IMR-90 (cell line): Measurements from ENCODE around the gene ZDHHC4. TPM values are rescaled to one million over a fixed set of nuclear protein-coding genes. Genes with fewer than 3 reads are reported as not detected.

Experiments
- ATAC-seq: fragments of 200-7000 bp; cut with Tn5 transposase; 2 replicates; pipeline ENCODE4 v1.9.1; 2020; ENCODE audit warnings: low read depth, mild to moderate bottlenecking, moderate library complexity
- BruUV-seq: library from RNA; stranded (reverse); fragments of 400-500 nt; replicated peaks from 2 replicates; lab custom pipeline; 2021; lab: Mats Ljungman, UMichigan
- CTCF ChIA-PET: fragments of 300-600 bp; formaldehyde crosslinking; extraction: SDS; loops from one replicate; lab custom pipeline; 2021; ENCODE audit warnings: antibody characterized with exemption; lab: Yijun Ruan, JAX
- POLR2A ChIA-PET: fragments of 300-600 bp; sonication (Branson Sonifier 250); formaldehyde crosslinking; loops from one replicate; lab custom pipeline; 2022; ENCODE audit warnings: antibody characterized with exemption; ENCODE audit not compliant: unreplicated experiment; lab: Charles Lee
- DNase-seq: peaks from one replicate; pipeline ENCODE4 v3.0.0; 2013
- H2AFZ ChIP-seq: replicated peaks from 2 replicates; pipeline ENCODE3; 2013; ENCODE audit warnings: low read length, mild to moderate bottlenecking; ENCODE audit not compliant: poor library complexity
- H2AK5ac ChIP-seq: 2 replicates; pipeline ENCODE4 v1.6.1; 2013; ENCODE audit warnings: low read depth, low read length, inconsistent platforms
- H2AK9ac ChIP-seq: replicated peaks from 2 replicates; pipeline ENCODE3; 2013; ENCODE audit warnings: mild to moderate bottlenecking, low read depth, low read length, moderate library complexity; ENCODE audit not compliant: poor library complexity
- H2BK120ac ChIP-seq: 2 replicates; pipeline ENCODE4 v1.6.1; 2013; ENCODE audit warnings: low read depth, low read length, inconsistent platforms
- H2BK15ac ChIP-seq: 3 replicates; pipeline ENCODE4 v1.6.1; 2013; ENCODE audit warnings: low read depth, low read length, inconsistent platforms
- H2BK20ac ChIP-seq: 2 replicates; pipeline ENCODE4 v1.6.1; 2013; ENCODE audit warnings: low read depth, mild to moderate bottlenecking, inconsistent platforms, low read length, moderate library complexity
- H2BK5ac ChIP-seq: 2 replicates; pipeline ENCODE4 v1.6.1; 2013; ENCODE audit warnings: mild to moderate bottlenecking, low read depth, low read length, inconsistent platforms; ENCODE audit not compliant: poor library complexity, severe bottlenecking
- H3K14ac ChIP-seq: replicated peaks from 2 replicates; pipeline ENCODE4 v1.6.1; 2013; ENCODE audit warnings: low read depth, low read length, inconsistent platforms
- H3K18ac ChIP-seq: 2 replicates; pipeline ENCODE4 v1.6.1; 2013; ENCODE audit warnings: low read depth, low read length, control low read depth
- H3K23ac ChIP-seq: 2 replicates; pipeline ENCODE4 v1.6.1; 2013; ENCODE audit warnings: low read depth, low read length, inconsistent platforms
- H3K27ac ChIP-seq: 2 replicates; pipeline ENCODE4 v1.5.1; 2013; ENCODE audit warnings: mild to moderate bottlenecking, control low read depth, low read length; ENCODE audit not compliant: insufficient read depth
- H3K27me3 ChIP-seq: 2 replicates; pipeline ENCODE4 v1.6.1; 2013; ENCODE audit warnings: low read length; ENCODE audit not compliant: control insufficient read depth, insufficient read depth
- H3K36me3 ChIP-seq: 2 replicates; pipeline ENCODE4 v1.6.1; 2013; ENCODE audit warnings: low read length, mixed read lengths; ENCODE audit not compliant: control insufficient read depth, insufficient read depth
- H3K4ac ChIP-seq: 2 replicates; pipeline ENCODE4 v1.6.1; 2013; ENCODE audit warnings: low read depth, low read length, inconsistent platforms
- H3K4me1 ChIP-seq: 2 replicates; pipeline ENCODE4 v1.6.1; 2013; ENCODE audit warnings: low read length, mixed read lengths; ENCODE audit not compliant: control insufficient read depth, insufficient read depth
- H3K4me2 ChIP-seq: 2 replicates; pipeline ENCODE4 v1.6.1; 2013; ENCODE audit warnings: low read depth, mild to moderate bottlenecking, control low read depth, low read length, moderate library complexity
- H3K4me3 ChIP-seq: 2 replicates; pipeline ENCODE4 v1.5.1; 2013; ENCODE audit warnings: low read depth, mild to moderate bottlenecking, control low read depth, low read length, moderate library complexity; ENCODE audit not compliant: insufficient read depth
- H3K56ac ChIP-seq: 2 replicates; pipeline ENCODE4 v1.6.1; 2013; ENCODE audit warnings: low read length, inconsistent platforms; ENCODE audit not compliant: insufficient read depth; ENCODE audit errors: extremely low read depth
- H3K79me1 ChIP-seq, 2 experiments: 2 replicates each; pipeline ENCODE4 v1.6.1; 2013; ENCODE audit warnings: low read length in 2 of 2, inconsistent platforms in 1 of 2, low read depth in 1 of 2
- H3K9ac ChIP-seq: 2 replicates; pipeline ENCODE4 v1.6.1; 2013; ENCODE audit warnings: low read depth, low read length, control low read depth
- H3K9me1 ChIP-seq: 2 replicates; pipeline ENCODE4 v1.6.1; 2013; ENCODE audit warnings: low read length, inconsistent platforms; ENCODE audit not compliant: insufficient read depth
- H3K9me3 ChIP-seq: 2 replicates; pipeline ENCODE4 v1.6.1; 2013; ENCODE audit warnings: low read length; ENCODE audit not compliant: control insufficient read depth, insufficient read depth
- H4K20me1 ChIP-seq: 2 replicates; pipeline ENCODE4 v1.6.1; 2013; ENCODE audit warnings: low read length, inconsistent platforms; ENCODE audit not compliant: insufficient read depth
- H4K5ac ChIP-seq: 2 replicates; pipeline ENCODE4 v1.6.1; 2013; ENCODE audit warnings: mild to moderate bottlenecking, low read depth, low read length, control low read depth
- H4K8ac ChIP-seq, 2 experiments: 2 replicates each; pipeline ENCODE4 v1.6.1; 2013; ENCODE audit warnings: low read depth in 2 of 2, low read length in 2 of 2, control low read depth in 1 of 2, inconsistent platforms in 1 of 2
- H4K91ac ChIP-seq: 2 replicates; pipeline ENCODE4 v1.6.1; 2013; ENCODE audit warnings: low read depth, low read length, inconsistent platforms; ENCODE audit not compliant: insufficient read depth
- BHLHE40 ChIP-seq: fragments of 150-350 bp; IDR thresholded peaks from 2 replicates; pipeline ENCODE4 v1.6.1; 2016; ENCODE audit warnings: mild to moderate bottlenecking, low read depth, low read length
- CEBPB ChIP-seq: IDR thresholded peaks from 2 replicates; pipeline ENCODE4 v1.6.1; 2012; ENCODE audit warnings: low read depth, low read length, improper control_type of control experiment
- CHD1 ChIP-seq: IDR thresholded peaks from 2 replicates; pipeline ENCODE4 v1.6.1; 2012; ENCODE audit warnings: low read depth, low read length, improper control_type of control experiment
- CTCF ChIP-seq: conservative IDR thresholded peaks from 2 replicates; pipeline ENCODE4 v1.5.1; 2012; ENCODE audit warnings: mild to moderate bottlenecking, low read depth, low read length, improper control_type of control experiment
- FOS ChIP-seq: fragments of 150-350 bp; IDR thresholded peaks from 2 replicates; pipeline ENCODE4 v1.6.1; 2016; ENCODE audit warnings: low read depth, low read length
- MAFK ChIP-seq: IDR thresholded peaks from 2 replicates; pipeline ENCODE4 v1.6.1; 2012; ENCODE audit warnings: low read depth, low read length, improper control_type of control experiment
- MAZ ChIP-seq: IDR thresholded peaks from 2 replicates; pipeline ENCODE4 v1.6.1; 2012; ENCODE audit warnings: low read depth, mild to moderate bottlenecking, low read length, improper control_type of control experiment, moderate library complexity, borderline replicate concordance
- MXI1 ChIP-seq: IDR thresholded peaks from 2 replicates; pipeline ENCODE4 v1.6.1; 2012; ENCODE audit warnings: low read depth, mild to moderate bottlenecking, low read length, moderate library complexity, borderline replicate concordance
- NFE2L2 ChIP-seq: fragments of 150-350 bp; IDR thresholded peaks from 2 replicates; pipeline ENCODE4 v1.6.1; 2016; ENCODE audit warnings: low read depth, mild to moderate bottlenecking, low read length
- POLR2A ChIP-seq: IDR thresholded peaks from 2 replicates; pipeline ENCODE4 v1.6.1; 2012; ENCODE audit warnings: mild to moderate bottlenecking, low read depth, low read length
- RAD21 ChIP-seq: IDR thresholded peaks from 2 replicates; pipeline ENCODE4 v1.6.1; 2012; ENCODE audit warnings: low read length, improper control_type of control experiment
- RFX5 ChIP-seq: IDR thresholded peaks from 2 replicates; pipeline ENCODE4 v1.8.0; 2012; ENCODE audit warnings: low read depth, mild to moderate bottlenecking, low read length, moderate library complexity
- SMC3 ChIP-seq: fragments of 150-350 bp; IDR thresholded peaks from 2 replicates; pipeline ENCODE4 v1.6.1; 2016; ENCODE audit warnings: low read depth, mild to moderate bottlenecking, antibody characterized with exemption, low read length, moderate library complexity
- WGBS, 2 experiments: methylation state at CpG; one replicate each; pipeline versions ENCODE4 v1.1.5 to v1.1.7; 2013; ENCODE audit warnings: missing lambda C conversion rate in 2 of 2; ENCODE audit not compliant: insufficient read length in 1 of 2; ENCODE audit errors: extremely low coverage in 2 of 2; 5-methylcytosine and 5-hydroxymethylcytosine counted together
- dilution Hi-C: fragments of 300-500 bp; cut with HindIII; formaldehyde crosslinking; loops from one replicate; pipeline ENCODE4 v1.14.3; 2018; ENCODE audit warnings: low sequenced_read_pairs; ENCODE audit not compliant: unreplicated experiment
- in situ Hi-C: fragments of 300-500 bp; cut with MboI; formaldehyde crosslinking; loops from 3 replicates; pipeline ENCODE4 v1.14.3; 2019; ENCODE audit warnings: low sequenced_read_pairs, inconsistent platforms, mixed read lengths
- intact Hi-C: fragments of 100-400 bp; cut with micrococcal nuclease; formaldehyde crosslinking; loops from 2 replicates; pipeline ENCODE4 v1.10.0; 2022
- polyA plus RNA-seq, 3 experiments: library from polyadenylated mRNA; depleted of rRNA; stranded (reverse); fragments of >200 nt; gene quantifications; 2 replicates each; pipeline ENCODE4 v1.2.3, GENCODE V29; 2012; ENCODE audit warnings: low replicate concordance in 1 of 3
- total RNA-seq: library from RNA; depleted of rRNA; stranded (reverse); fragments of >200 nt; gene quantifications from 2 replicates; pipeline ENCODE4 v1.2.3, GENCODE V29; 2012
- TF ChIP-seq, protein P1 (sequence below): fragments of 150-350 bp; IDR thresholded peaks from 2 replicates; pipeline ENCODE4 v1.6.1; 2016; ENCODE audit warnings: low read depth, mild to moderate bottlenecking, low read length, moderate library complexity, borderline replicate concordance
- TF ChIP-seq, protein P2 (sequence below): fragments of 150-350 bp; IDR thresholded peaks from 2 replicates; pipeline ENCODE4 v1.6.1; 2017; ENCODE audit warnings: mild to moderate bottlenecking, antibody characterized with exemption, low read length, low read depth

The ZDHHC4 gene
- total and polyA plus RNA-seq, 2 of the 4 experiments (the other 2 are of a cell fraction), result 43.9 to 58.3 TPM

GRCh38 chr7:6575281-6576023 lies 1.8 kb upstream of the ZDHHC4 start:
- no peak for ATAC-seq
- Histone ChIP-seq H2BK5ac (no peak overlapping the region), H4K8ac (no peak overlapping the region), H3K23ac (no peak overlapping the region), H3K14ac (no peak overlapping the region), H2BK20ac (no peak overlapping the region), H3K9ac (no peak overlapping the region), H4K20me1 (no peaks in the 10 kb centered on the region), H3K18ac (no peak overlapping the region), H4K91ac (no peak overlapping the region), H3K27me3 (no peaks in the 10 kb centered on the region), H3K4me2 (no peak overlapping the region), H2AK5ac (no peak overlapping the region), H3K79me1 (peaks cover 0 to 19% of the 10 kb centered on the region in 2 experiments; a peak in 3 of 4 replicates), H3K9me1 (peaks cover 4% of the 10 kb centered on the region), H3K9me3 (no peaks in the 10 kb centered on the region), H3K27ac (no peak overlapping the region), H4K5ac (no peak overlapping the region), H3K4me3 (no peak overlapping the region), H2AK9ac (no peak overlapping the region), H3K4me1 (peaks cover 6% of the 10 kb centered on the region), H3K4ac (no peak overlapping the region), H3K56ac (no peak overlapping the region), H2BK15ac (no peak overlapping the region), H2AFZ (no peak overlapping the region), H2BK120ac (no peak overlapping the region), H3K36me3 (peaks cover 2% of the 10 kb centered on the region)
- ChIA-PET CTCF (interaction anchor here (1.0 kb wide), 1 partner anchor 17 kb away, joined by 3 read pairs; no protein-coding TSS in a partner anchor), POLR2A (no interaction called here)
- no peak for DNase-seq
- 75% methylated on average over 4 of the region's 9 CpGs; no CpG with 5 or more reads in 1 of the 2 experiments for WGBS, 2 experiments
- intact Hi-C loops, result no loop called here
- dilution Hi-C loops, result no loop called here
- in situ Hi-C loops, result no loop called here
- no TSS peak for BruUV-seq
- TF ChIP-seq CEBPB (no peak), NFE2L2 (no peak), MAFK (no peak), BHLHE40 (no peak), CTCF (no peak), MAZ (no peak), MXI1 (no peak), FOS (no peak), RAD21 (no peak), POLR2A (no peak), SMC3 (no peak), RFX5 (no peak), CHD1 (no peak)
- TF ChIP-seq, protein P1, sequence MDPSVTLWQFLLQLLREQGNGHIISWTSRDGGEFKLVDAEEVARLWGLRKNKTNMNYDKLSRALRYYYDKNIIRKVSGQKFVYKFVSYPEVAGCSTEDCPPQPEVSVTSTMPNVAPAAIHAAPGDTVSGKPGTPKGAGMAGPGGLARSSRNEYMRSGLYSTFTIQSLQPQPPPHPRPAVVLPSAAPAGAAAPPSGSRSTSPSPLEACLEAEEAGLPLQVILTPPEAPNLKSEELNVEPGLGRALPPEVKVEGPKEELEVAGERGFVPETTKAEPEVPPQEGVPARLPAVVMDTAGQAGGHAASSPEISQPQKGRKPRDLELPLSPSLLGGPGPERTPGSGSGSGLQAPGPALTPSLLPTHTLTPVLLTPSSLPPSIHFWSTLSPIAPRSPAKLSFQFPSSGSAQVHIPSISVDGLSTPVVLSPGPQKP, result no peak
- TF ChIP-seq, protein P2, sequence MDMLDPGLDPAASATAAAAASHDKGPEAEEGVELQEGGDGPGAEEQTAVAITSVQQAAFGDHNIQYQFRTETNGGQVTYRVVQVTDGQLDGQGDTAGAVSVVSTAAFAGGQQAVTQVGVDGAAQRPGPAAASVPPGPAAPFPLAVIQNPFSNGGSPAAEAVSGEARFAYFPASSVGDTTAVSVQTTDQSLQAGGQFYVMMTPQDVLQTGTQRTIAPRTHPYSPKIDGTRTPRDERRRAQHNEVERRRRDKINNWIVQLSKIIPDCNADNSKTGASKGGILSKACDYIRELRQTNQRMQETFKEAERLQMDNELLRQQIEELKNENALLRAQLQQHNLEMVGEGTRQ, result no peak
